Activated T-cell treated with anti-CD3 and anti-CD28 coated beads for 24 hours (primary cell): ENCODE data around the gene CEP131.
"Not testable (repeated sequence)": the region's sequence is repeated elsewhere in the genome, so short reads cannot be mapped to it uniquely, and the experiment has no call there.

Source experiments
- DNase-seq: peaks from one replicate; pipeline ENCODE4 v3.0.0-alpha.2; 2020; ENCODE audit warnings: low read depth

The CEP131 gene

DNA sequence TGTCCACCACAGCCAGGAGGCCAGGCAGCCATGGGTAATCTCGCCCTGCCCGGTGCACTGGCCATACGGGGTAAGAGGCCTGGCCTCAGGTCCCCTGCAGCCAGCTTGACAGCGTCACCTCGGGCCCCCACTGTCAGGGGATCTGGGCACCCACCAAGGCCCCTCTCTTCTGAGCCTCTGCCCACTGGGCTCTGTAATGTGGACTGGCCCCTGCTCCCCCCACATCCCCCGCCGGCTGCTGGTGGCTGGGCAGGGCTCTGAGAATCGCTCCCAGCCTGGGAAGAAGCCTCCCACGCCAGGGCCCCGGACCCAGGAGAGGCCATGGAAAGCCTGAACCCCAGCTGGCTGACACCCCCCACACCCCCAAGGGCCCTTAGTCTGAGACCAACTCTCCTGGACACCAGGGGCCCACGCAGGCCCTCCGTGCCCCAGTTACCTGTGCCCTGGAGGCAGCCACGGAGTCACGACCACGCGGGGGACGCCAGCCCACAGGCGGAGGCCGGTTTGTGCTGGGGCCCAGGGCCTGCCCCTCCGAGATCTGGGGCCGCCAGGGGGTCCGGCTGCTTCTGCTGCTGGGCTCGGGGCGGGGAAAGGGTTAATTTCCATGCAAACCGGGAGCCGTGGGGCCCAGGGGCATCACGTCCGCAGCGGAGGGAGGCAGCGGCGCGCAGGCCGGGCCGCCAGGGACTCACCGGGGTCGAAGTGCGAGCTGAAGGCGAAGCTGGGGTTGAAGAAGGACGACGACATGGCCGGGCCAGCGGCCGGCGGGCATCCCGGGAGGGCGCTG is 57.3 kb downstream of the CEP131 start, which contains the start of gene PVALEF:
TSS of gene PVALEF (plus strand) at position 262 of the 787 bp plus-strand sequence. CDS start 15,720 bp downstream, outside the sequence.
- no peak for DNase-seq

GRCh38 chr17:81164371-81165245 is 58.2 kb downstream of the CEP131 start:
- no peak for DNase-seq

DNA sequence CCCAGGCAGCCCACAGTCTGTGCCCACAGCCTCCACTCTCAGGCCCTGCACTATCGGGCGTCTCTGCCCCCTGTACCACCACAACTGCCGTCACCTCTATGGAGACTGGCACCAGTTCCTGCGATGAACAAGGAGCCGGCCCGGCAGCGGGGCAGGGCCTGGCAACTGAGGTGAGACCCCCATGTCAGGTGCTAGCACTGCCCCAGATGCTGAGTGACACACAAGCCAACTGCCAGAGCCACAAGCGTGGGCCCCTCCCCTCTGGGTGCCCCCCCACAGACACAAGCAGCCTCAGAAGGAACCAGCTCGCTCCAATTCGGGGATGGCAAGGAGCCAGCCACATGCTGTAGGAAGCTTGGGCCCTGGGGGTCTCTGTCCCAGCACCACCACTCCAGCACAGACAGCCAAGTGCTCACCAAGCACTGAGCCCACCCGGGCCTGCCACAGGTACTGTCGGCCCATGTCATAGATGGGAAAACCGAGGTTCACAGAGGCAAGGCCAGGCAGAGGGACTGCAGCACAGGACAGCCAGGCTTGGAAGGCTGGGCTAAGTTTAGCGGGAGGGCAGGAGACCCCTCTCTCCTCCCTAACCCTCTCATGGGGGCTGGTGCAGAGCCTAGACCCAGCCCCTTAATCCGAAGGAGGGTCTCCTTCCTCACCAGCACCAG is 58.9 kb downstream of the CEP131 start:
- no peak for DNase-seq

DNA sequence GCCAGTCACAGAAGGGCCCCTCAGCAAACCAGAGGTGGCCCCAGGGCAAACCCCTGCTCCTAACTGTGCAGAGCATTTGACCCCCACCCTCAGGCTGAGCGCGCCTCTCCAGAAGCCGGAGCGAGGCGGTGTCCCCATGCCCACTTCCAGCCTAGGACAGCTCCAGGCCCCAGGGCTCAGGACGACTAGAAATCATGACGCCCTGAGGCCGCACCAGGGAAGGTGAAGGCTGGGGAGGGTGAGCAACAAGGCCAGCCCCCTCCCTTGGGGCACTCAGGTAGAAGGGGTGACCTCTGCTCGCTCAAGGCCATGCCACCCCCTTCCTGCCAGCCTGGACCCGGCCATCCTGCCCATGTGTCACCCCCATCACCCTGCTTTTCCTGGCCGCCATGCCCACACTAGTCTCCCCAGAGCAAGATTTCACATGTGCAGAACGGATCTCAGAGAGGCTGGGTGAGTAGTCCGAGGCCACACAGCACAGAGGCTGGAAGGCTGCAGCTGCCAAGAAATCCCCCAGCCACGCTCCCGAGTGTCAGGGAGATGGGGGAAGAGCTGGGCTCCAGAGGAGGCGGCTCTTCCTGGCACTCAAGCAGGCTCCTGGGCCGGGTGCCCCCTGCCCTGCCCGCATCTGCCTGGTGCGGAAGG is 59.6 kb downstream of the CEP131 start:
- DNase-seq: no peak

DNA sequence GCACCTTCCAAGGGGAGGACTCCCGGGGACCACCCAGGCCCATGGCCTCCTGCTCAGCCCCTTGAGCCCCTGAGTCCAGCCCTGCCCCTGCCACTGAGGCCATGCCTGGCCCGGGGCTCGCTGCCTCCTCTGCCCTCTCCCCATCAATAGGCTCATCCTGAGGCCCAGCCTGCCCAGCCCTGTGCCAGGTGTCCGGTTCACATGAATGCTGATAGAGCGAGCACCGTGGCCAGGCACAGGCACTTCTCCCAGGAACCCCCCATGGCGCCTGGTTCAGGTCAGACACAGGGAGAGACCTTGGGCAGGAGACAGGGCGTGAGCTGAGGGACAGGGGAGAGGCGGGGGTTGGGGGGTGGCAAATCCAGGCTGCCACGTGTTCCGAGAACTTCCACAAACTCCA is 60.3 kb downstream of the CEP131 start:
- DNase-seq: no peak

DNA sequence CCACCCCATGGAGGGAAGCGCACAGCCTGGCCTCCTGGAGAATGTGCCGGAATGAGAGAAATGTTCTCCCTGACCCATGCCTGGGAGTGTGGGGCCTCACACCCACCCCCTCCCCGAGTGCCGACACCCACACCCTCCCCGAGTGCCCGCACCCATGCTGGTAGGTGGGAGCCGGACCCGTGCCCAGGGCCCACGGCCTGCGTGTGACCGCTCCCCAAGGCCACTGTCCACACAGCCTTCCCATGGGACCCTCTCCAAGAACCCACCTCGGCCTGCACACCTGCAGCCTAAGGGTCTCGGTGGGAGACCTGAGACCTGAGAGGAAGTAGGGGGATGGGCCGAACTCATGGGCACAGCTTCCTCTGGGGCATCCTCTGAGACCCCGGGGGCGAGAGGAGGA is 60.8 kb downstream of the CEP131 start:
- no peak for DNase-seq

DNA sequence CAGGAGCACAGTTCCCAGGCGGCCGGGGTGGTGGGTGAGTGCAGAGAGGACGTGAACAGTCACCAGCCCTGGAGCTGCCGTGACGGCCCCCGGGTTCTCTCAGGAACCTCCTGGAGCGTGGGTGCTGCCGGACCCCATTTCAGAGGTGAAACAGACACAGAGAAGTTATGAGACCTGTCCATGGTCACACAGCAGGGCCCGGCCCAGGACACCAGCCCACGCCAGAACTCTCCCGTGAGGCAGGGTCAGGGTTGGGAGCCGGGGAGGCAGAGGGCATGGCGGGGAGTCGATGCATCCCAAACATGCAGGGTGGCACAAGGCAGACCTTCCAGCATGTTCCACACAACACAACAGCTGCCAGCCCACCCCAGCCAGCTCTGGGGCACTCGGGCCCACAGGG is 61.2 kb downstream of the CEP131 start:
- DNase-seq: no peak

- DNase-seq: no peak
Observed at GRCh38 chr17:81160747-81161453, 61.9 kb downstream of the CEP131 start.

DNA sequence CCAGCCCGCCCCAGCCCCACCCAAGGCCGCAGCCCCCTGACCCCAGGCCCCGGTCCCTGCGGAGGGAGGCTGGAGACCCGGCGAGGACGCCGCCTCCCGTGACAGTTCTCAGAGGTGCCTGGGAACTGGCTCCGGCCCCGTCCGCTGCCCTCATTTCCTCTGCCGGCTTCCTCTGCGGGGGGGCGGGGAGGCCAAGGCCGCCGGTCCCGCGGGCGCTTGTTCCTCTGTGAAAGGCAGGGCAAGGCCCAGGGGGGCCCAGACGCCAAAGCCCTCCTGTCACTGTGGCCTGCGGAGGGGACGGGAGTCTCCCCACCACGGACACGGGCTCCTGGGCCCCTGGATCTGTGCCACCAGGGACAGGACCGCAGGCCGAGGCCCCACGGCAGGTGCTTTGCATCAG is 62.5 kb downstream of the CEP131 start:
- DNase-seq: no peak

DNA sequence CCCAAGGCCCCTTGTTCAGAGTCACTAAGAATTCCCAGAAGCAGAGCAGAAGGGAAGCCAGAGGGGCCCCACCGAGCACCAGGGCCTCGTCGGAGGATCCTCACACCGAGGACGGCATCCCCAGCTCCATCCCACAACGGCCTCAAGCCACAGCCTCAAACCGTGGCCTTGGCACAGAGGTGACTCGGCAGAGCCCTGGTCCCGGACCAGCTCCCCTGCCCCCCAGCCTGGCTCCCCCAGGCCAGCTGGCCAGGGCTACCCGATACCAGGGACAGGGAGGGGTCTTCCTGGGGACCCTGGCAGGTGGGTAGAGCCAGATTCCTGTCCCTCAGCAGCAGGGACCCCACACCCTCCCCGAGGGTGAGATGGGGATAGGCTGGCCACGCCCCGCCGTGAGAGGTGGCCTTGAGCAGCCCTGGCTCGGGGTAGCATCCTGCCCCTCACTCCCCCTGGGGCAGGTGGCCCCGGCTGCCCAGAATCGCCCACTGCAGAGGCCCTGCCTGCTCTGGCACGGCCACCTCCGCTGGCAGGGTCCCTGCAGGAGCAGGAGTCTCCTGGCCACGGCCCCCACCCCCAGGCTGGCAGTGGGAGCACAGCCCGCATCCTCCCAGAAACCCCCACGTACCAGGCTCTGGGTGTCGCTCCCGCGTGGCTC is 63.0 kb downstream of the CEP131 start:
- no peak for DNase-seq

DNA sequence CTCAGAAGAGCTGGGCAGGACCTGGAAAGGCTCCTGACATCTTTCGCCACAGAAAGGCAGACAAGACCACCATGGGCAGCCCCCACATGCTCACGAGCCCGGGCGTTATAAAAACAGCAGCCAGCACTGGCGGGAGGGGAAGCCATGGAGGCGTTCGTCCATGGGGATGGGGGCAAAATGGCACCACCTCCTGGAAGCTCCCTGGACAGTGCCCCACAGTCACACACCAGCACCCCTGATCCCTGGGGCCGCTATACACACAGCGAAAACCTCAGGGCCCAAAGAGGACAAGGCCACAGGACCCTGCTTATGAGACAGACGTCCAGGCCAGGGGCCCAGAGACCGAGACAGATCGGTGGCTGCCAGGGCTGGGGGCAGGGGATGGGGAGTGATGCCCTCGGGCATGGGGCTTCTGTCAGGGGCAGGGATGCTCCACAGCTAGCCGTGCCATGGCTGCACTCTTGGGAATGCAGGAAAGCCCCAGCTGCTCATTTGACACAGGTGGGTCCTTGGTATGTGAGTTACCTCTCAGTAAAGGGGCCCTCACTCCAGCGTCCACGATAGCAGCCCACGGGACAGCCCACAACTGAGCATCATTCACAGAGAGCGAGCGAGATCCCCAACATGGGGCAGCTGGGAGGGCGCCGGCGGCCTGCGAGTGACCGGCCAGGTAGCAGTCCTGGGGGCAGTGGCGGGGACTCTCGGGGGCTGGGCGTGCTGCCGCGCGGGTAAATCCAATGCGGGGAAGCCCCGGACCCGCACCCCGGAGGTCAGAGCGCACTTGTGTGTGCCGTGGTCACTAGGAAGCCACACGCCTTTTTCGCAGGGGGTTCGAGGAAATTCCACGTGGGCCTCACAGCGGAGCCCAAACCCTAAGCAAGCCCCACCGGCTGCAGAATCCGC is 63.8 kb downstream of the CEP131 start:
- DNase-seq: no peak

DNA sequence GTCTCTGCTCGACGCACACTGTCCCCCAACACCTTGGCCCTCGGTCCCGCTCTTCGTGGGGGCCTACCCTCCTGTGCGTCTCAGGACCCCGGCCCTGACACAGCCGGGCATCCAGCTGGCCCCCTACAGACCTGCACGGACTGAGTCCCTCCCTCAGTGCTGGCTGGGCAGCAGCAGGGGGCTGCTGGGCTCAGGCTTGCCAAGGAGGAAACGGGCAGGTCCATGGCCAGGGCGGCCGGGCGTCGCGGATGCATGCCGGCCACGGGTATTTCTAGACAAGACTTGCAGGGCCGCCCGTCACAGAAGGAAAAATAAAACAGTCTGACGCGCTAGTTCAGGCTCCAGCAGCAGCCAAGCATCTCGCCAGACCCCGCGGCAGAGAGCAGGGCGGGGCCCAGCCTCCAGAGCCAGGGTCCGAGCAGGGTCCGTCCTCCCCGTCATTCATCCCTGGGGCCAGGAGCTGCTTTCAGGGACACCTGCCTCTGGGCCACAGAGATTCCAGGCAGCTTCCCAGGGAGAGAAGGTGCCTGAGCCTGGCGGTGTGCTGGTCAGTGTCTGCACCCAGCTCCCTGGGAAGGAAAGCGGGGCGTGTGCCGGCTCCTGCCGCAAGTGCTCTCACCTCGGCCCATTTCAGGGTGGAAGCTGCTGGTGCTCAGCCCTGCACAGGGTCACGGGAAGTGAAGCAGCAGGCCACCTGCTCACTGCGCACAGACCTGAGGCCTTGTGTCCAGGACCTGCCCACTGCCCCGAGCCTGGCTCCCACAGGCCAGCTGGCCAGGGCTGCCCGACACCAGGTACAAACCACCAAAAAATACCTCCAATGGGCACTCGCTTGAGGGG is 64.7 kb downstream of the CEP131 start:
- no peak for DNase-seq

DNA sequence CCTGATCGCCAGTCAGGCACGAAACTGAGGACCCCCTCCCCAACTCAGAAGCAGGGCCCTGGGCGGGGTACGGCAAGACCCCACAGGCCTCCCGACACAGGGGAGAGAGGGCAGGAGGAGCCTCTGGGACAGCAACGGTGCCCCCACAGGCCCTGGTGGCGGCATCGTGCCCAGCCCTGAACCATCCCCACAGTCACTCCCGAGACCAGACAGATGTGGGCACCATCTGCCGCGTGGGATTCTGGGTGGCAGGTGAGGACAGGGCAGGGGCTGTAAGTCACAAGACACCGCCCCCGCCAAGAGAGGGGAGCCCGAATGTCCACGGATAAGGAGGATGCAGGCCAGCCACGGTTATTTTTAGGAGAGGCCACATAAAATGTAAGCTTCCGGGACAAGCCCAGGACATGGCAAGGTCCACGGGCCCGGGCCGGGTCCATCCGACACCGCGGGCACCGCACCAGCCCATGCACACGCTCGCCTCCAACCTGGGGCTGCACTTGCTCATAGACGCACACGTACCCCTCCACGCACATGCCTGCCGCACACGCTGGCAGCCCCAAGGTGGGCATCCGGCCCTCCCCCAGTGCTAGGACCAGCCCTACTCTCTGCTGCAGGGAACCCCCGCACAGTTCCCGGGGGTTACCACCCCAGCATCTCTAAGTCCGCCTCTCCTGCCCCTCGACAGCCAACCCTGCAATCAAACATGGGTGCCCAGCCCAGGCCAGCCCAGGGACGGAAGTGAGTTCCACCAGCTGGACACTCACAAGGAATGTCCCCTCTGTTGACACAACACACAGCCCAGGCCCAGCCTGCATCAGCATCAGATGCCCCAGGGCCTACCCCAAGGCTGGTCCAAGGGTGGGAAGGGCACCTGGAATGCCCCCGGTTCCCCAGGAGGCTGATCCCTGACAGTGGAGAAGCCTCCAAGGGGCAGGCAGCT is 65.6 kb downstream of the CEP131 start:
- no peak for DNase-seq

- no peak for DNase-seq
Observed at GRCh38 chr17:81154961-81155360, 67.8 kb downstream of the CEP131 start.

- DNase-seq: not testable (repeated sequence)
Observed at GRCh38 chr17:81154016-81154415, 68.7 kb downstream of the CEP131 start.

GRCh38 chr17:81153340-81153803 is 69.4 kb downstream of the CEP131 start:
- DNase-seq: no peak

- DNase-seq: no peak
Observed at GRCh38 chr17:81152288-81152828, 70.4 kb downstream of the CEP131 start.
